HCT116 (cell line): ENCODE results near the gene PTGR3. TPM values are rescaled to one million over a fixed set of nuclear protein-coding genes. Genes with fewer than 3 reads are reported as not detected.

ENCODE experiments used
- ATAC-seq: fragments of 200-7000 bp; cut with Tn5 transposase; 2 replicates; pipeline ENCODE4 v1.9.1; 2020; ENCODE audit warnings: mild to moderate bottlenecking, moderate library complexity
- BruUV-seq: library from RNA; stranded (reverse); fragments of 400-500 nt; replicated peaks from 2 replicates; lab custom pipeline; 2021; lab: Mats Ljungman, UMichigan
- CTCF ChIA-PET: fragments of 300-600 bp; sonication (Branson Sonifier 250); formaldehyde crosslinking; loops from one replicate; lab custom pipeline; 2021; ENCODE audit warnings: antibody characterized with exemption; lab: Charles Lee
- POLR2A ChIA-PET: fragments of 300-600, 350-600 bp; sonication (Branson Sonifier 250); formaldehyde crosslinking; loops from one replicate; lab custom pipeline; 2021; ENCODE audit warnings: antibody characterized with exemption; lab: Charles Lee
- RAD21 ChIA-PET, 2 experiments: fragments of 300-600 bp; sonication (Branson Sonifier 250); formaldehyde crosslinking; loops; one replicate each; lab custom pipeline; 2023; ENCODE audit warnings: low total read pairs in 2 of 2; ENCODE audit not compliant: uncharacterized antibody in 2 of 2, unreplicated experiment in 2 of 2, low non-redundant PET in 1 of 2; lab: Charles Lee
- DNase-seq: peaks from one replicate; pipeline ENCODE4 v3.0.0-alpha.2; 2010; ENCODE audit warnings: low read depth, low spot score
- H2AFZ ChIP-seq: fragments of 200-600 bp; shearing (Covaris generic), sonication (generic); 2 replicates; pipeline ENCODE4 v1.6.1; 2017; ENCODE audit warnings: low read depth, mixed run types, mixed read lengths, antibody characterized with exemption, low read length; ENCODE audit not compliant: poor library complexity, severe bottlenecking
- H3K27ac ChIP-seq: 2 replicates; pipeline ENCODE4 v1.5.1; 2012; ENCODE audit warnings: low read depth, low read length
- H3K27me3 ChIP-seq: fragments of 200-600 bp; sonication (generic); 2 replicates; pipeline ENCODE4 v1.6.1; 2016; ENCODE audit warnings: mixed run types, low read length, mixed read lengths; ENCODE audit not compliant: insufficient read depth
- H3K36me3 ChIP-seq, 2 experiments: fragments of 200-500 bp in 1 of 2; fragments of 200-600 bp in 1 of 2; sonication (Bioruptor generic) in 1 of 2; sonication (generic) in 1 of 2; 2 replicates each; pipeline versions ENCODE4 v1.5.1 to v1.6.1; 2014 to 2016; ENCODE audit warnings: low read length in 2 of 2, inconsistent platforms in 1 of 2, mixed read lengths in 1 of 2, mixed run types in 1 of 2; ENCODE audit not compliant: insufficient read depth in 2 of 2, control insufficient read depth in 1 of 2
- H3K4me1 ChIP-seq, 2 experiments: fragments of 200-600 bp in 1 of 2; sonication (generic) in 1 of 2; 2 replicates each; pipeline versions ENCODE4 v1.5.1 to v1.6.1; 2012 to 2017; ENCODE audit warnings: low read length in 2 of 2, inconsistent platforms in 1 of 2, mild to moderate bottlenecking in 1 of 2, mixed read lengths in 1 of 2, mixed run types in 1 of 2, moderate library complexity in 1 of 2; ENCODE audit not compliant: insufficient read depth in 2 of 2, control insufficient read depth in 1 of 2
- H3K4me2 ChIP-seq: fragments of 200-600 bp; sonication (generic); 2 replicates; pipeline ENCODE4 v1.6.1; 2017; ENCODE audit warnings: mixed run types, low read length, mixed read lengths
- H3K4me3 ChIP-seq, 2 experiments: fragments of 200-600 bp in 1 of 2; sonication (generic) in 1 of 2; replicated peaks in 1 of 2; 2 replicates each; pipeline ENCODE4 v1.5.1; 2011 to 2016; ENCODE audit warnings: low read length in 2 of 2, control low read depth in 1 of 2, low read depth in 1 of 2, mild to moderate bottlenecking in 1 of 2, mixed read lengths in 1 of 2, mixed run types in 1 of 2
- H3K79me2 ChIP-seq: fragments of 200-600 bp; sonication (generic); 2 replicates; pipeline ENCODE4 v1.6.1; 2017; ENCODE audit warnings: mild to moderate bottlenecking, mixed run types, low read length, moderate library complexity, mixed read lengths; ENCODE audit not compliant: insufficient read depth
- H3K9ac ChIP-seq: fragments of 200-600 bp; sonication (generic); 2 replicates; pipeline ENCODE4 v1.6.1; 2016; ENCODE audit warnings: low read length, mixed read lengths
- H3K9me2 ChIP-seq: fragments of 200-600 bp; sonication (generic), shearing (Covaris generic); 2 replicates; pipeline ENCODE4 v1.6.1; 2017; ENCODE audit warnings: mixed run types, mild to moderate bottlenecking, moderate library complexity; ENCODE audit not compliant: insufficient read depth
- H3K9me3 ChIP-seq, 2 experiments: fragments of 200-500 bp in 1 of 2; fragments of 200-600 bp in 1 of 2; sonication (Bioruptor generic) in 1 of 2; sonication (generic) in 1 of 2; 2 replicates each; pipeline ENCODE4 v1.6.1; 2014 to 2017; ENCODE audit warnings: low read length in 2 of 2, mixed read lengths in 2 of 2, inconsistent platforms in 1 of 2, low read depth in 1 of 2, mild to moderate bottlenecking in 1 of 2, mixed run types in 1 of 2, moderate library complexity in 1 of 2; ENCODE audit not compliant: control insufficient read depth in 1 of 2, insufficient read depth in 1 of 2
- H4K20me1 ChIP-seq: fragments of 200-600 bp; sonication (generic), shearing (Covaris generic); 2 replicates; pipeline ENCODE4 v1.6.1; 2017; ENCODE audit warnings: mixed run types, mild to moderate bottlenecking, moderate library complexity; ENCODE audit not compliant: insufficient read depth
- ATF3 ChIP-seq: IDR thresholded peaks from 2 replicates; pipeline ENCODE4 v1.6.1; 2012
- CEBPB ChIP-seq: IDR thresholded peaks from 2 replicates; pipeline ENCODE4 v1.6.1; 2012; ENCODE audit warnings: low read depth
- CTCF ChIP-seq, 3 experiments: fragments of 200-600 bp in 1 of 3; sonication (generic) in 1 of 3; IDR thresholded peaks in 2 of 3; conservative IDR thresholded peaks in 1 of 3; 2 replicates each; pipeline ENCODE4 v1.5.1; 2012 to 2017; ENCODE audit warnings: low read depth in 2 of 3, low read length in 2 of 3, antibody characterized with exemption in 1 of 3, borderline replicate concordance in 1 of 3, control low read depth in 1 of 3, mild to moderate bottlenecking in 1 of 3, mixed read lengths in 1 of 3, mixed run types in 1 of 3, moderate library complexity in 1 of 3; ENCODE audit not compliant: insufficient read depth in 1 of 3
- ELF1 ChIP-seq: IDR thresholded peaks from 2 replicates; pipeline ENCODE4 v1.6.1; 2012; ENCODE audit warnings: low read depth, borderline replicate concordance
- EZH2 ChIP-seq: fragments of 200-600 bp; sonication (generic); IDR thresholded peaks from 2 replicates; pipeline ENCODE4 v1.6.1; 2017; ENCODE audit warnings: antibody characterized with exemption, mixed run types
- EZH2phosphoT487 ChIP-seq: fragments of 200-600 bp; IDR thresholded peaks from 2 replicates; pipeline ENCODE4 v1.6.1; 2018; ENCODE audit warnings: antibody characterized with exemption, borderline replicate concordance
- FOSL1 ChIP-seq: IDR thresholded peaks from 2 replicates; pipeline ENCODE4 v1.6.1; 2012; ENCODE audit warnings: low read depth
- MAX ChIP-seq: IDR thresholded peaks from 2 replicates; pipeline ENCODE4 v1.6.1; 2012
- POLR2A ChIP-seq: IDR thresholded peaks from 2 replicates; pipeline ENCODE4 v1.7.0; 2011; ENCODE audit warnings: borderline replicate concordance; ENCODE audit not compliant: insufficient read depth, insufficient read length; ENCODE audit errors: extremely low read depth
- POLR2AphosphoS5 ChIP-seq: IDR thresholded peaks from 2 replicates; pipeline ENCODE4 v1.6.1; 2011; ENCODE audit warnings: mild to moderate bottlenecking, low read depth, low read length, moderate library complexity
- RAD21 ChIP-seq: IDR thresholded peaks from 2 replicates; pipeline ENCODE4 v1.6.1; 2012; ENCODE audit warnings: low read depth, mild to moderate bottlenecking
- REST ChIP-seq: IDR thresholded peaks from 2 replicates; pipeline ENCODE4 v1.6.1; 2012; ENCODE audit warnings: low read depth
- SIN3A ChIP-seq: IDR thresholded peaks from 2 replicates; pipeline ENCODE4 v1.6.1; 2012; ENCODE audit warnings: low read depth
- SP1 ChIP-seq: IDR thresholded peaks from 2 replicates; pipeline ENCODE4 v1.6.1; 2012; ENCODE audit warnings: low read depth
- SRF ChIP-seq: IDR thresholded peaks from 2 replicates; pipeline ENCODE4 v1.6.1; 2012; ENCODE audit warnings: low read depth
- TCF7L2 ChIP-seq: IDR thresholded peaks from 2 replicates; pipeline ENCODE4 v1.7.0; 2011; ENCODE audit warnings: borderline replicate concordance, inconsistent platforms; ENCODE audit not compliant: insufficient read depth, insufficient read length; ENCODE audit errors: extremely low read depth
- ZFX ChIP-seq: fragments of 450-650 bp; IDR thresholded peaks from 2 replicates; pipeline ENCODE4 v1.6.1; 2017
- ZNF274 ChIP-seq: fragments of 200-500 bp; sonication (Bioruptor generic); IDR thresholded peaks from 2 replicates; pipeline ENCODE4 v1.6.1; 2014; ENCODE audit warnings: mild to moderate bottlenecking, low read depth, low read length, inconsistent platforms
- intact Hi-C: fragments of 100-400 bp; cut with micrococcal nuclease; formaldehyde crosslinking; loops from 2 replicates; pipeline ENCODE4 v1.10.0; 2022
- total RNA-seq: library from RNA; stranded (reverse); gene quantifications from one replicate; pipeline ENCODE4 v1.2.1, GENCODE V29; 2021; ENCODE audit not compliant: unreplicated experiment

PTGR3 gene
- total RNA-seq, 1 experiment from 2014 or later = 25.3 TPM

GRCh38 chr18:75229437-75229836 lies 20.5 kb upstream of the PTGR3 start (continued):
- TF ChIP-seq TCF7L2 (no peak), CEBPB (no peak), RAD21 (no peak), MAX (no peak), CTCF (IDR thresholded peaks at IDR 0.05 in 2 of 3, conservative IDR thresholded peaks at IDR 0.05 in 1 of 3; ENCODE audit: borderline replicate concordance in 1 of 3, insufficient read depth in 1 of 3, low read depth in 2 of 3, low read length in 2 of 3) (no peak), EZH2phosphoT487 (no peak)

GRCh38 chr18:75228967-75229366 lies 20.0 kb upstream of the PTGR3 start:
- BruUV-seq = no TSS peak
- RAD21 ChIA-PET = no interaction called here

More at GRCh38 chr18:75228967-75229366, 20.0 kb upstream of the PTGR3 start:
- Histone ChIP-seq H3K36me3 (no peaks in the 10 kb centered on the region), H3K9ac (no peak overlapping the region), H4K20me1 (no peaks in the 10 kb centered on the region), H3K4me1 (no peaks in the 10 kb centered on the region), H3K4me3 (no peak overlapping the region), H3K27me3 (no peaks in the 10 kb centered on the region), H3K9me2 (no peaks in the 10 kb centered on the region), H2AFZ (no peak overlapping the region), H3K27ac (no peak overlapping the region), H3K9me3 (no peaks in the 10 kb centered on the region), H3K4me2 (no peak overlapping the region), H3K79me2 (no peaks in the 10 kb centered on the region)
- DNase-seq (no peak), ATAC-seq (no peak)
- ChIA-PET CTCF (no interaction called here), POLR2A (no interaction called here)
- intact Hi-C loops = no loop called here
- TF ChIP-seq FOSL1 (no peak), SRF (no peak), ZNF274 (no peak), MAX (no peak), EZH2 (no peak), SIN3A (no peak), POLR2AphosphoS5 (no peak), POLR2A (no peak), REST (no peak), CTCF (IDR thresholded peaks at IDR 0.05 in 2 of 3, conservative IDR thresholded peaks at IDR 0.05 in 1 of 3; ENCODE audit: borderline replicate concordance in 1 of 3, insufficient read depth in 1 of 3, low read depth in 2 of 3, low read length in 2 of 3) (no peak), ATF3 (no peak), TCF7L2 (no peak), CEBPB (no peak), ZFX (no peak), ELF1 (no peak), SP1 (no peak), RAD21 (no peak)
